Right renal pelvis (tissue), 4 donors: ENCODE data around the gene DNMT3A. TPM values are rescaled to one million over a fixed set of nuclear protein-coding genes. Genes with fewer than 3 reads are reported as not detected.

ENCODE experiments used
- DNase-seq, 4 donors: peaks; one replicate each; pipeline ENCODE4 v3.0.0-alpha.2; 2013; ENCODE audit warnings: low read depth in 4 of 4, low spot score in 3 of 4, missing footprints in 1 of 4
- polyA plus RNA-seq, 4 donors: library from polyadenylated mRNA; unstranded; fragments of 120-200 nt; gene quantifications; one replicate each; pipeline ENCODE4 v1.2.1, GENCODE V29; 2013; ENCODE audit not compliant: insufficient read length in 4 of 4

DNMT3A gene
- polyA plus RNA-seq, result 10 to 100 TPM; 75.3 to 81.4 (median 77.6) TPM

DNA sequence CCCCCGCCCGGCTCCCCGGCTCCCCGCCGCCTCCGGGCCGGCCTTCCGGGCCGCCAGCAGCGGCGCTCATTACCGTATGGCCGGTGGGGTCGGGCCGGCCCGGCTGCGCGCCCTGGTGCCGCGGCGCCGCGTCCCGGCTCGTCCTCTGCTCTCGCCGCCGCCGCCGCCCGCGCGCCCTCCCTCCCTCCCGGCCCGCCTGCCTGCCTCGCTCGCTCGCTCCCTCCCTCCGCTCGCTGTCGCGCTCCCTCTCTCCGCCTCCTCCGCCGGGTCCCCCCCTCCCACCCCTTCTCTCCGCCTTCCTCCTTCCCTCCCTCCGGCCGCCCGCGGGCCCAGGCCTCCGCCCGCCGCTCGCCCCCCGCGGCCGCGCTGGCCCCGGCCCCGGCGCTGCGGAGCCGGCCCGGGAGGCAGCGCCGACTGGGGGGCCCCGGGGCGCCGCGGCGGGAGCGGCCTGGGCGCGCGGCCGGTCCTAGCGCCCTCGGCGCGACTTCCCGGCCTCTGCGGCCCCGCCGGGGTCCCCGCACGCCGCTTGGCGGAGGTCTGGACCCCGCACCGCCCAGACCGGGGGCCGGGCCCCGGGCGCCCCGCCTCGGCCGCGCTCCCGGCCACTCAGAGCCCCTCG, at the start of gene DNMT3A:
TSS of gene DNMT3A (minus strand) at position 173 of the 619 bp plus-strand sequence. CDS start 27,941 bp downstream, outside the sequence.
- peak in 1 of 4 donors; percentile 47 for DNase-seq

DNA sequence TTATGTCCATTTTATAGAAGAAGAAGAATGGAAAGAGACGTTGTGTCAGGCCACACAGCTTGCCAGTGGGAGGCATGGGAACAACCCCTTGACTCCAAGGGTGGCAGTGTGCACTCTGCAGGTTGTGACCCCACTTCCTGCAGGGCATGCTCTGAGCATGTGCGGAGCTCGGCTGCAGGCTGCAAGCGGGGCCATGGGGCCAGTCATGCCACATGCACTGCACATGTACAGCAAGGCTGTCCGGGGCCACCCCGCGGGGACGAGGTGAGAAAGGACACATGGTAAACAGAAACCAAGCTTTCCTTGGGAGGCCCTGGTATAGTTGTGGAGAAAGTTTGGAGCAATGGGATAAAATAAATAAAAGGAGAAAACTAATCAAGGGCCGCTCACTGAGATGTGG, 47.4 kb upstream of the DNMT3A start:
- no peak for DNase-seq

DNA sequence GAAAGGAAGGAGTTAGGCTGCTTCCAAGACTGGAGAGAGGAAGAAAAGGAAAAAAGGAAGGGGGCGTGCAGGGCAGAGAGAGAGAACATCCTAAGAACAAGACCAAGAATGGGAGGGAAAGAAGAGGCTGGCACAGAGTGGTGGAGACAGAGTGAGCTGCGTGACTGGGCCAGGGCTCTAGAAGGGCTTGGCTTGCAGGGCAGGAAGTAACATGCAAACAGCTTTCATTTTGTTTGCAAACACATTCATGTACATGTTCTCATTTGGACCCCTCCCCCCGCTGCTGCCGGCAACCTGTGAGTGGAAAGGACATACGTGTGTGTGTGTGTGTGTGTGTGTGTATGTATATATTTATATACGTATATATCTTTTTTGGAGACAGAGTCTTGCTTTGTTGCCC, 46.8 kb upstream of the DNMT3A start:
- no peak for DNase-seq

DNA sequence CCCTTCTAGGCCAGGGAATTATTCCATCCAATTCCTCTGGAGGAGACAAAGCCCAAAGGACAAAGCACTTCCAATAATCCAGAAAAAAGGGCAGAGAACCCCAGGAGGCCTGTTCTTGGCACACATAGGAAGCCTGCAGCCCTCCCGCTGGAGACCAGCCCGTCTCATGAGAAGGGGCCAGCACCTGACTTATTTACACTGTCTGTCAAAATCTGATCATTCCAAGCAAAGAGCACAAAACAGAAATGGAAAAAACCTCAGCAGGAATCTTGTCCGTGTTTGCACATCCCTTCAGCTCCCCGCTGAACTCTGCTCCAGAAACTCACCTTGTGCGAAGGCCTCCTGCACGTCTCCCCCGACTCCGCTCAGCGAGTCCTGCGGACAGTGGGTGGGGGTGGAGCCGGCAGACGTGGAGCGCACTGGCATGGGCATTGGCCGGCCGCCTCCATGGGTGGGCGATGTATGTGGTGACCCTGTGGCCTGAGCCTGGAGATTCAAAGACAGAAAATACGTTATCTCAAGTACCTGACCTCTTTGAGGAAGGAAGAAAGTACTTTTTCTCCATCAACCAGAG, 46.2 kb upstream of the DNMT3A start:
- DNase-seq, result no peak

DNA sequence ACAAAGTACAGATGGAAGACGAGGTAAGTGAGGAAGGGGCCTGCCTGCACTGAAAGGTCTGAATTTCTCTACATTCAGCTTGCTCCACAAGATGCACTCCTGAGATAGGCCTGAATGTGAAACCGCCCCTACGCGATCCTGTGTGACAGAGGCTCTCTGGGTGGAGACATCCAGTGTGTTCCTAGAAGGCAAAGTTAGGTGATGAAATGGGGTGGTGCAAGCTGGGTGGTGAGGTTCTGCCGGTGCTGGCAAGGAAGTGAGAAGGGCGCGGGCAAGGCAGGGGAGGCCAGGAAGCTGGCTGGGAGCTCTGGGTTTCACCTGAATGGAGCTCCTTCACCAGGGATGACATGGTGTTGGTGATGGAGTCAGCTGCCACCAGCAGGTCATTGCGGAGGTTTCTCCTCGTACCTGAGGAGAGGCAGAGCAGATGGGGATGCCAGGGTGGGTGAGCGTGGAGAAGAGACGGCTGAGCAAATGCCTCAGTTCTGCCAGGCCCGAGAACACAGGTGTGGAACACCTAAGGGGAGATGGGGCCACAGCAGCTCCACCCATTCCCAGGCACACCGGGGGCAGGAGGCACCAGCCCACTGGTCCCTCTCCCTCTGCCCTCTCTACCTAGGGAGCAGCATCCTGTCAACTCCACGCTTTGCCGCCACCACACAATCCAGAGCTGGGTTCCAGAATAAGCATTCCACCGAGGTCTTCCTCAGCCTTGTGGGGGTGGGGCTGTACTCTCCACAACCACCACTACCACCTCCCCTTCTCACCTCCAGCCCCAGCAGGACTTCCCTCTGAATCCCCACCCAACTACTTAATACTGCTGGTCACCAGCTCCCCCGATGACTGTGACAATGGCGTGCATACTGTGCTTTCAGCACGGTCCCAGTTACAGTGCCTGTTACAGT, 45.5 kb upstream of the DNMT3A start:
- DNase-seq, result no peak

DNA sequence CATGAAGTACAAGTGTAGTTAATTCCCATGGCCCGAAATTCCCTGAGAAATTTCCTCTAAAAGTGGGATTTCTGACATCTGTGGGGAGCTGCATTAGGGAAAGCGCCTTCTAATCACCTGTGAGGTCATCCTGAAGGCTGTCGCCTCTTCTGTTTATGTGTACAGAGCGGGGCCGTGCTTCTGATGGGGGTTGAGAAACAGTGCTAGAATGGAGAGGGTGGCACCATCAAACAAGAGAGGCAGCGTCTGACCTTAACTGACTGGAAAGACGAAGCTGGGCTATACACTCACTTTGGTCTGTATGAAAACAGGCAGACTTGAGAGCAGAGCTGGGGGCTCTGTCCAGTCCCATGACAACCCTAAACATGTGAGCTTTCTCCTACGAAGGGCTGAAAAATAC, 44.2 kb upstream of the DNMT3A start:
- no peak for DNase-seq

DNA sequence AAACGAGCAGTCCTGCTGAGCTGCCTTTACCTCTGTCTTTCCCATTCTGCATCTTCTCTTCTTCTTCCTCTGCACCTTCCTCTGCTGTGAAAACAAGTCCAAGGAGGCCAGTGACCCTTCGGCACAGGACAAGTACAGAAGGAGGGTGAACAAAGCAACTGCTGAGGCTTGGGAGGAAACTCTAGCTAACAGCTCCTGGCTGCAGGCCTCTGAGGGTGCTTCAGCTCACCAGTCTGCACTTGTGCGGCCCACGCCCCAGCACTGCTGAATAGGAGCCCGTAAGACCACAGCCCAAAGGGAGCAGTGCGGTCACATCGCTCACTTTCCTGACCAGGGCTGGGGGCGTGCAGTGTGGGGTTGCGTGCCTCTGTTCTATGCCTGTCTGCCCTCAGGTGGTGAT, 42.1 kb upstream of the DNMT3A start:
- DNase-seq, result no peak

DNA sequence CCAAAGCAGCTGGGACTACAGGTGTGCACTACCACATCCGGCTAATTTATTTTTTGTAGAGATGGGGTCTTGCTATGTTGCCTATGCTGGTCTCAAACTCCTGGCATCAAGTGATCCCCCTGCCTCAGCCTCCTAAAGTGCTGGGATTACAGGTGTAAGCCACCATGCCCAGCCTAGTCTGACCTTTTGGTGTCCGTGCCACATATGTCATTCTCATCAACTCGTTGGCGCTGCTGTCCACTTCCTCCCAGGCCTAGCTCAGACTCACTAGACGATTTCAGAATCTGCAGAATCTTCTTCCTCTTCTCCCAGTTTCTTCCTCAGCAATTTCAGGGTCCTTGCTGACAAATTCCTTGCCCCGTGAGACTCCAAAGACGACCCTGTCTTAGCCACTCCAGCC, 39.8 kb upstream of the DNMT3A start:
- DNase-seq, result no peak

DNA sequence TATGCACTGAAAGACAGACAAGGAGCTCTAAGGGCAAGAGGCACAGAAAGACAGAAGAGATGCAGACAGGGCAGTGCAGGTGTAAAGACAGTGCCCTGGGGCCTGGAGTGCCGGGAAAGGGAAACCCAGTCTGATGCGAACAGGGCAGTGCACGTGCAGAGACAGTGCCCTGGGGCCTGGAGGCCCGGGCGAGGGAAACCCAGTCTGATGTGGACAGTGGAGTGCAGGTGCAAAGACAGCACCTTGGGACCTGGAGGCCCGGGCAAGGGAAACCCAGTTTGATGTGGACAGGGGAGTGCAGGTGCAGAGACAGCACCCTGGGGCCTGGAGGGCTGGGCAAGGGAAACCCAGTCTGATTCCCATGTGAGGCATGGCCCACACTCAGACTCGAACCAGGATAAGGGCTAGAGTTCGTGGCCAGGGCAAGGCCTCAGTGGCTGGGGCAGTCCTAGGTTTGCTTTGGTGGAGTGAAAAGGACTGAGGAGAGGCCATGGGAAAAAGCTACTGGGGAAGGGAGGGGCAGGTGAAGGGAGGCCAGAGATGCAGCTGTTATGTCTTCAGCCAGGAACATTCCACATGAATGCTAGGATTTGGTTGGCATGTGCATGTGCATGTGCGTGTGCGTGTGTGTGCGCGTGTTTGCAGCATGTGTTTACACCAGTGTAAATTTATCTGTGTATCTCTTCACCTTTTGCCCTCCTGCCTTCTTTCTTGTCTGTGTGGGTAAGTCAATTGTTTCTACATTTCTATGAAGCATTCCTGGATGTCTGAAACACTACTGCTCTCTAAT, 39.1 kb upstream of the DNMT3A start:
- DNase-seq, result no peak

DNA sequence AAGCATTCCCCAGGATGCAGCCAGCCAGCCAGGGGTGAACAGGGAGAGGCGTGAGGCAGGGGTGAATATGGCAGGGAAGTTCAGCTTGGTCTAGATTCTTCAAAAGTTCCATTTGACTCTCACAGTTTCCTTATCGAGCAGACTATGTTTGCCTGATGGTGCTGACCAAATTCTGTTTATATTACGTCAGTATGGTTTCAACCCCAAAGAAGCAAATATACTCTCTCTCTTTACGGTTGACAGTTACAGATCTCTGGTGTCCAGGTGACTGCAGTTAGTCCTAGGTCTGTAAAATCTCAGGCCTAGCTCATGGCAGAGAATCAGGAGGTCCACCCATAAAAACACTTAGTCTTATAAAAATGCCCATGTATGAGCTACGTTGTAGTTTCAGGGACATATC, 38.3 kb upstream of the DNMT3A start:
- DNase-seq, result no peak

DNA sequence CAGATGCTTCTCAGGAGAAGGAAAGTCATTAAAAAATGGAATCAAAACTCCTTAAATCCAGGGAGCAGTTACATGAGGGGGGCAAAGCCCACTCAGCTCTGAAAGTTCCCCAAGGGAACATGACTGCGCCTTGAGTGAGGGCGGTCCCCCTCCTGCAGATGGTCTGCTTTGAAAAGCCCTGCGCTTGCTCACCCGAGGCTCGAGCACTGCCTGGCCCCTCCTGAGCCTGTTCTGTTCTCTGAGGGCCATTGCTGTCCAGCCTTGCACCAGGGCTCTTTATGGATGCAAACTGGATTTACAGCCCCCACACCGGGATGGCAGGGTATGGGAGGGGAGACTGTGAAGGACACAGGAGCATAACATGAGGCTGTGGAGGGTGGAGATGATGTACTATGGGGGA, 37.8 kb upstream of the DNMT3A start:
- DNase-seq, result no peak

DNA sequence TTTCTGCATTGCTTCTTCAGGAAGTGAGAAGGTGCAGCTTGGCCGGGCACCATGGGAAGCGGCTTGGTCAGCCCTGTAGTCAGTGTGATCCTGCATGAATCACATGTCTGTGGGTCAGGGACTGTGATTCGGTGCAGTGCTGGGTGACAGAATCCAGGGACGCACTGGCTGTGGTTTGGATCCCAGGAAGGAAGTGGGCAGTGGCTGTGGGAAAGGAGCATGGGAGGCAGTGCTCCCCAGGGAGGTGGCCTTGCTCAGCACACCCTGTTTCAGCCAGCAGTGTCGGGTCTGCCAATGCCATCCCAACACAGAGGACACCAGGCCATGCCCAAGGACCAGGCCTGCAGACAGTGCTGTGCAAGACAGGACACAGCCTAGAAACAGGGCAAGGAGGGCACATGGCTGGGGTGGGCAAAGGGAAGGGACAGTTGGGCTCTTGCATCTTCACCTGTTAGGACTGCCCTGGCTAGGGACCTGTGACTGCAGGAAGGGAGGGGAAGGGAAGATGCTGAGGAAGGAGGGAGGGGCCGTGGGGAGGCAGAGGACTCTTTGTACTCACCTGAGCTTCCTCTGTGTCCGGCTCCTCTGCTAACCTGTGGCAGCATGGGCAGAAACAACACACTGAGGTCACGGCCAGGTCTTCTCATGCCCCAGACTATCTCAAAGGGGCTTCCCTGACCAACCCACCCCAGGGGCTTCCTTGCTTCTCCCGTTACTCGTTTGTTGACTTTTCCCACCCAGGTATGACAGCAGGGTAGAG, 37.2 kb upstream of the DNMT3A start:
- no peak for DNase-seq

DNA sequence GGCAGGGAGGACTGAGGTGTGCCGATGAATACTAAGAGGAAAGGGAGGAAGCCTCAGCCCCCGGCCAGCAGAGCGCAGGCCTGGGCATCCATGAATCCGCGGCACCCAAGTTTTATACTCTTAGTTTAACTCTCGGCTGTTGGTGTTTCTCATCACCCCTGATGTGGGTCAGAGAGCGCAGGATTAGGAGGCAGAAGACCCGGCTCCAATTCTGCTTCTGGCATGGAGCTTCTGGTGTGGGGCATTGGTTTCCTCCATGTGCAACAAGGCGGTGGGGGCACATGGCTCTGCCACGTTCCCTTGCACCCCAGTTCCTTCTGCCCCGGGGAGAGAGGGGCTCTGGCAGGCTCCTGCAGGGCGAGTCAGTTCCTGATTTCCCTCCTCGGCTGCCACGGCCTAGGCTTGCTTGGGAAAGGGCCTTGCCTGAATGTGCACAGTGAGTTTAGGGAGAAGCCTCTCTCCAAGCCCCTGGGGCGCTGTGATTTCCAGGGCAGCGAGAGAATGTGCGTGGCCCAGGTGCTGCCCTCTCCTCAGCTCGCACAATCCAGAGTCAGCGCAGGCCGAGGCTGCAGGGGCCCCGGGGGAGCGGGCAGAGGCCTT, 36.2 kb upstream of the DNMT3A start:
- DNase-seq, result no peak

DNA sequence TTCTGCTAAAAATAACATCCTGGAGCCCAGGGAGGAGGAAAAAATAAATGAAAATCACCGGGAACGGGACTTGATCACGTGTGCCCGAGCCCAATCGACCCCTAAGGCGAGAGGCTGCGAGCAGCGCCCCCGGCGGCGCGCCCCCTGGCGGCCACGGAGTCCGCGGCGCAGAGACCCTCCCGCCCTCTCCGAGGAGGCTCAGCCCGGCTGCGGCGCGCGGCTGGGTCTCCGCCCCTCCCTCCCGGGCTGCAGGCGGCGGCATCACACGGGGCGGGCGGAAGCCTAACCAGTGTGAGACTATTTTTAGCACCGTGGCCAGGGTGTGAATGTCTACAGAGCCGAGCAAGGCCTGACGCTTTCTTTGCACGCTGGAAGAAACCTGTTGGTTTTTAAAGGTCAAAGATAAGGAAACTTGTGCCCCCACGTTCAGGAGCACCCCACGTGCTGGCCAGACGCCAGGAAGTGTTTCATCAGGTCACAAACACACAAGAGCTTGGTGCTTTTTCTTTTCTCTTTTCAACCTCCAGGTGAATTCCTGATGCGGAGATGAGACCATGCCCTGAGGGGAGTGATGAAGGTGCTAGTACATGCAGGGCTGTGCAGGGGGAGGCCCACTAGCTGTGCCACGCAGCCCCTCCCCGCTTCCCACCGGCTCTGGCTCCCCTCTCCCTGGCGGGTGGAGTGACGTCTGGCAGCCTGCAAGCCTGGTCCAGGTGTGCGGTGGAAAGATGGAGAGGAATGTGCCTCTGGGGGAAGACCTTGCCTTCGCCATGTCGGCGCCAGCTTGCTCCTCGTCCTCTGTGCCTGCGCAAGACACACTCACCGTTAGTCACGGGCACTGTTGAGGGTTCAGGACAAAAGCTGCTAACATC, 35.3 kb upstream of the DNMT3A start:
- peak; percentile 73 to 81 (median 79) for DNase-seq

DNA sequence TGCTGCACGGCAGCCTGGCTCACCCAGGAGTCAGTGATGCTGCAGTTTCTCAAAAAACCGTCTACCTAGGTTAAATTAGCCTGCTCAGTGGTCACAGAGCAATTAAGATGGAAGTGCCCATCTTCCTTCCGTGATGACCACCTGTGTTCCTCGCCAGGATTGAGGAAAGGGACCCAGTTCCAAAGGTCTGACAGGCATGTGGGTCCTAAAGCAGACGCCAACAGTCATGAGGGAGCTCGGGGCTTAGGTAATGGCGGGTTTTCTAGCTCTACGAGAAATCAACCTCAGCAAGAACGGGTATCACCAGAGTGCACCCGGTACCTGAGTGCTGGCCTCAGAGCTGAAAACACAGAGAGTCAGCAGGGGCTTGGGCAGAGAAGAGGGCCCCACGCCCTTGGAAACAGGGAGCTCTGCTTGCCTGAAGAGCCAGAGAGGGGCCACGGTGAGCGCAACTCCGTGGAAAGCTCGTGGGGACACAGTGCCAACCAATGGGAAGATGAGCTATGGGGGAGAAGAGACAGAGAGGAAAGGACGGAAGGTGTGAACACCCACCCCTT, 34.3 kb upstream of the DNMT3A start:
- no peak for DNase-seq

DNA sequence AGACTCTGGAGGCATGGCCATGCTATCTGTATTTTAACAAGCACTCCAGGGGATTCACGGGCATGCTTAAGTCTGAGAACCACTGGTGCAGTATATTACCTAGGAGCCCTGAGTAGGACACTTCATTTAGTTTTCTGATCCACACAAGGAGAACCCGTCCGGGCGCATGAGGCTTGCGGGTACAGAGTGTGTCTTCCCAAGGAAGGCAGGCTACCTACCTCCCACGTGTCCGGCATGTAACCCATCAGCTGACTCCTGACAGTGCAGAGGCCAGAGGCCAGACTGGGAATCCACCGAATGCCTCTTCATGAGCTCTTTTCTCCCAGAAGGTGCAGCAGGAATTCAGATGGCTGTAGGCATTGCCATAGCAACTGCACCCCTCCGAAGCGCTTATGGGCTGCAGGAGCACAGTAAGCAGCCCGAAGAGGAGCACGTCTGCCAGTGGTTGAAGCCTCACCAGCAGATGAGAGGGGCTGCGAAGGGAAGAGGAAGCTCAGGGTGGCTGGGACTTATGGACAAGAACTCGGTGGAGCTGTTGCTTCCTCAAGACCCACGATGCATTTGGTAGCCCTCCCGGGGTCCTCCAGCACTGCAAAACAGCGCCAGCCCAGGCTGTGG, 33.8 kb upstream of the DNMT3A start:
- DNase-seq, result no peak

DNA sequence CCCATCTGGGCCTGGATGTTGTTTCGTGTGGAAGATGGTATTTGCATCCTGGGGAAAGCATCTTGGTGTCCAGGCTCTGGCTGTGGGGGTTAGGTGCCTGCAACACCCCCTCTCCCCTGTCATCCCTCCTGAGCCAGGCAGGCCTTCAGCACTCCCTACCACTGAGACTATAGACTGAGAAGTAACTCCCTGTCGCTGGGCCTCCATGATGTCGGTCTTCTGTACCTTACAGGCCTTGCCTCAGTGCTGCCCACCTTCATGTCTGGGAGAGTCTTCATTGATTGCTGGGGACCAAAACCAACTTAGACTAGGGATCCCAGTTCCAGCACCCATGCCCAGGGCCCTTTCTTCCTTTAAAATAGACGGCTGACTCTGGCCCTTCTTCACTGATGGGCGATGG, 33.1 kb upstream of the DNMT3A start:
- DNase-seq, result no peak

DNA sequence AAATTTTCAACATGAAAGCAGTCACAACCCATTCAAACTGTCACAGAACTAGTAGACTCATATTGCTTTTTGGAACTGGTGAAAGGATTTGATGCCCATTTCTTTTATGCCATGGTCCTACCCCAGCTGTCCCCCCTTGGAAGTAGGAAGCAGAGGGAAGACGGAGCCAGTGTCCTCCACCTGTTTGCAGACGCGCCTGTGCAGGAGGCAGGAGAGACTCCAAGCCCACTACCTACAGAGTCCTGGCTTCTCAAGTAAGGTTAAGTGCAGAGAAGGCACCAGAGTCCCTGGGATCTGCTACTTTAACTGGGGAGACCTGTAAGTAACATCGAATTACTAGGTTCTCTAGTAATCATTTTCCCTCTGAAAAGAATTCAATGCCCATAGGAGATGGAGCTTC, 32.7 kb upstream of the DNMT3A start:
- no peak for DNase-seq
